ENCODE measurements around the gene NUBP1.
A peak's percentile ranks its signal among the peaks of the same experiment; 100 is the strongest.
"Not testable (repeated sequence)": the region's sequence is repeated elsewhere in the genome, so short reads cannot be mapped to it uniquely, and the experiment has no call there.

NUBP1 gene

GRCh38 chr16:10740845-10741208 lies 2.8 kb upstream of the NUBP1 start:
- Histone ChIP-seq H2AFZ (ENCODE audit: low read length) (no peak overlapping the region), H3K4me3 (ENCODE audit: low read length, poor library complexity, severe bottlenecking) (no peak overlapping the region), H3K36me3 (ENCODE audit: insufficient read depth, low read length) (no peaks in the 10 kb centered on the region), H3K4me2 (ENCODE audit: low read depth, low read length, poor library complexity, severe bottlenecking) (no peak overlapping the region), H3F3A (ENCODE audit: low read depth) (no peaks in the 10 kb centered on the region), H3K27me3 (ENCODE audit: insufficient read depth, low read length, poor library complexity, severe bottlenecking) (no peaks in the 10 kb centered on the region), H4K20me1 (ENCODE audit: insufficient read depth, low read length, poor library complexity, severe bottlenecking) (no peaks in the 10 kb centered on the region), H3K4me1 (ENCODE audit: insufficient read depth, low read length, poor library complexity, severe bottlenecking) (peaks cover 9% of the 10 kb centered on the region), H3K9ac (ENCODE audit: low read depth, low read length, poor library complexity, severe bottlenecking) (no peak overlapping the region), H3K79me2 (ENCODE audit: insufficient read depth, low read length) (no peaks in the 10 kb centered on the region), H3K9me2 (replicated peaks; ENCODE audit: low read depth, low read length) (no peaks in the 10 kb centered on the region), H3K9me3 (ENCODE audit: insufficient read depth, low read depth, low read length) (no peaks in the 10 kb centered on the region)
- TF ChIP-seq CTCF (conservative IDR thresholded peaks at IDR 0.05; ENCODE audit: low read length) (no peak), EZH2phosphoT487 (IDR thresholded peaks at IDR 0.05; ENCODE audit: borderline replicate concordance) (no peak)

DNA sequence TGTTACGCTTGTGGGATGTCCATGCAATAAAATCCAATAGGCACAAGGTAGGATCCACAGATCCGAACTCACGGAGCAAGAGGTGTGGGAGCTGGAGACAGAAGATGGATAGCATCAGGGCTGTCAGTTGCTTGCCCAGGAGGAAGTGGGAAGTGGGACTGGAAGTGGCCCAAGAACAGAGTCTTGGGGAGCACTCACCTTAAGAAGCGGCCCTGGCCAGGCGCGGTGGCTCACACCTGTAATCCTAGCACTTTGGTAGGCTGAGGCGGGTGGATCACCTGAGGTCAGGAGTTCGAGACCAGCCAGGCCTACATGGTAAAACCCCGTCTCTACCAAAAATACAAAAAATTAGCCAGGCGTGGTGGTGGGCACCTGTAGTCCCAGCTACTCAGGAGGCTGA lies 2.4 kb upstream of the NUBP1 start:
- H3K4me1 ChIP-seq (ENCODE audit: insufficient read depth, low read length, poor library complexity, severe bottlenecking); H2AFZ ChIP-seq (ENCODE audit: low read length); H3K9ac ChIP-seq (ENCODE audit: low read depth, low read length, poor library complexity, severe bottlenecking); H3K4me3 ChIP-seq (ENCODE audit: low read length, poor library complexity, severe bottlenecking); H3K9me3 ChIP-seq (ENCODE audit: insufficient read depth, low read depth, low read length); H3K79me2 ChIP-seq (ENCODE audit: insufficient read depth, low read length); H3K36me3 ChIP-seq (ENCODE audit: insufficient read depth, low read length); H4K20me1 ChIP-seq (ENCODE audit: insufficient read depth, low read length, poor library complexity, severe bottlenecking); H3K9me2 ChIP-seq (replicated peaks; ENCODE audit: low read depth, low read length); H3K27me3 ChIP-seq (ENCODE audit: insufficient read depth, low read length, poor library complexity, severe bottlenecking); H3K4me2 ChIP-seq (ENCODE audit: low read depth, low read length, poor library complexity, severe bottlenecking); H3F3A ChIP-seq (ENCODE audit: low read depth): not testable (repeated sequence)

- Histone ChIP-seq H3K9ac (ENCODE audit: low read depth, low read length, poor library complexity, severe bottlenecking) (no peak overlapping the region), H3K79me2 (ENCODE audit: insufficient read depth, low read length) (no peaks in the 10 kb centered on the region), H3K27me3 (ENCODE audit: insufficient read depth, low read length, poor library complexity, severe bottlenecking) (no peaks in the 10 kb centered on the region), H3F3A (ENCODE audit: low read depth) (no peaks in the 10 kb centered on the region), H4K20me1 (ENCODE audit: insufficient read depth, low read length, poor library complexity, severe bottlenecking) (no peaks in the 10 kb centered on the region), H3K9me2 (replicated peaks; ENCODE audit: low read depth, low read length) (no peaks in the 10 kb centered on the region), H3K9me3 (ENCODE audit: insufficient read depth, low read depth, low read length) (no peaks in the 10 kb centered on the region), H3K4me1 (ENCODE audit: insufficient read depth, low read length, poor library complexity, severe bottlenecking) (peaks cover 9% of the 10 kb centered on the region), H2AFZ (ENCODE audit: low read length) (no peak overlapping the region), H3K4me3 (ENCODE audit: low read length, poor library complexity, severe bottlenecking) (no peak overlapping the region), H3K36me3 (ENCODE audit: insufficient read depth, low read length) (no peaks in the 10 kb centered on the region), H3K4me2 (ENCODE audit: low read depth, low read length, poor library complexity, severe bottlenecking) (no peak overlapping the region)
- no peak for TF ChIP-seq CTCF (conservative IDR thresholded peaks at IDR 0.05; ENCODE audit: low read length)
- TF ChIP-seq EZH2phosphoT487 (IDR thresholded peaks at IDR 0.05; ENCODE audit: borderline replicate concordance) = no peak
These were observed 1.8 kb upstream of the NUBP1 start for GRCh38 chr16:10741844-10742243.

- Histone ChIP-seq H3K27me3 (ENCODE audit: insufficient read depth, low read length, poor library complexity, severe bottlenecking) (no peaks in the 10 kb centered on the region), H3K4me2 (ENCODE audit: low read depth, low read length, poor library complexity, severe bottlenecking) (peak overlapping the region; percentile 81), H3K79me2 (ENCODE audit: insufficient read depth, low read length) (no peaks in the 10 kb centered on the region), H3K9me3 (ENCODE audit: insufficient read depth, low read depth, low read length) (no peaks in the 10 kb centered on the region), H3K9ac (ENCODE audit: low read depth, low read length, poor library complexity, severe bottlenecking) (peak overlapping the region; percentile 69), H2AFZ (ENCODE audit: low read length) (peak overlapping the region; percentile 81), H3F3A (ENCODE audit: low read depth) (no peaks in the 10 kb centered on the region), H3K36me3 (ENCODE audit: insufficient read depth, low read length) (no peaks in the 10 kb centered on the region), H3K4me1 (ENCODE audit: insufficient read depth, low read length, poor library complexity, severe bottlenecking) (peaks cover 9% of the 10 kb centered on the region), H4K20me1 (ENCODE audit: insufficient read depth, low read length, poor library complexity, severe bottlenecking) (no peaks in the 10 kb centered on the region), H3K4me3 (ENCODE audit: low read length, poor library complexity, severe bottlenecking) (peak overlapping the region; percentile 76), H3K9me2 (replicated peaks; ENCODE audit: low read depth, low read length) (no peaks in the 10 kb centered on the region)
- TF ChIP-seq CTCF (conservative IDR thresholded peaks at IDR 0.05; ENCODE audit: low read length) = no peak
- no peak for TF ChIP-seq EZH2phosphoT487 (IDR thresholded peaks at IDR 0.05; ENCODE audit: borderline replicate concordance)
These were observed 424 bp upstream of the NUBP1 start for GRCh38 chr16:10743227-10743609.

All from Loucy (cell line).